NCI-H146 treated with DMSO at 0.1 percent for 48 hours (cell line): ENCODE measurements around the gene PCDH15.

ENCODE experiments used
- DNase-seq: peaks from one replicate; lab custom pipeline; 2025; ENCODE audit not compliant: unreplicated experiment; lab: John Stamatoyannopoulos, UW

PCDH15 gene

GRCh38 chr10:54708591-54708990, 92.4 kb downstream of the PCDH15 start:
- DNase-seq: no peak

- DNase-seq: no peak
Observed at GRCh38 chr10:54708021-54708420, 93.0 kb downstream of the PCDH15 start.

GRCh38 chr10:54702583-54703485, 98.2 kb downstream of the PCDH15 start:
- DNase-seq: no peak

GRCh38 chr10:54691331-54691730, 109.7 kb downstream of the PCDH15 start:
- DNase-seq: no peak

- DNase-seq: no peak
Observed at GRCh38 chr10:54682554-54682953, 118.5 kb downstream of the PCDH15 start.

- no peak for DNase-seq
Observed at GRCh38 chr10:54681136-54681535, 119.9 kb downstream of the PCDH15 start.

- peak; percentile 24 for DNase-seq
Observed at GRCh38 chr10:54667136-54667535, 133.9 kb downstream of the PCDH15 start.

GRCh38 chr10:54666192-54666591, 134.8 kb downstream of the PCDH15 start:
- no peak for DNase-seq

GRCh38 chr10:54665095-54665494, 135.9 kb downstream of the PCDH15 start:
- no peak for DNase-seq

GRCh38 chr10:54660397-54660796, 140.6 kb downstream of the PCDH15 start:
- DNase-seq: no peak

- no peak for DNase-seq
Observed at GRCh38 chr10:54656643-54657042, 144.4 kb downstream of the PCDH15 start.

GRCh38 chr10:54653518-54653917, 147.5 kb downstream of the PCDH15 start:
- DNase-seq: no peak

- DNase-seq: no peak
Observed at GRCh38 chr10:54650547-54650946, 150.5 kb downstream of the PCDH15 start.

- no peak for DNase-seq
Observed at GRCh38 chr10:54622017-54622416, 179.0 kb downstream of the PCDH15 start.

- DNase-seq: no peak
Observed at GRCh38 chr10:54620352-54620751, 180.7 kb downstream of the PCDH15 start.

- DNase-seq: no peak
Observed at GRCh38 chr10:54614072-54614471, 187.0 kb downstream of the PCDH15 start.

GRCh38 chr10:54613162-54613561, 187.9 kb downstream of the PCDH15 start:
- DNase-seq: no peak

GRCh38 chr10:54609423-54609822, 191.6 kb downstream of the PCDH15 start:
- DNase-seq: no peak

- no peak for DNase-seq
Observed at GRCh38 chr10:54607983-54608382, 193.0 kb downstream of the PCDH15 start.

GRCh38 chr10:54594289-54594688, 206.7 kb downstream of the PCDH15 start:
- DNase-seq: no peak

- no peak for DNase-seq
Observed at GRCh38 chr10:54587971-54588370, 213.1 kb downstream of the PCDH15 start.

- DNase-seq: peak; percentile 24
Observed at GRCh38 chr10:54585572-54585971, 215.5 kb downstream of the PCDH15 start.

- no peak for DNase-seq
Observed at GRCh38 chr10:54577682-54578081, 223.3 kb downstream of the PCDH15 start.
